Psoas muscle (tissue), 8 donors: ENCODE results near the gene CLIC4. TPM values are rescaled to one million over a fixed set of nuclear protein-coding genes. Genes with fewer than 3 reads are reported as not detected.

Source experiments
- ATAC-seq, 4 donors: fragments of 200-7000 bp; cut with Tn5 transposase; one replicate each; pipeline ENCODE4 v1.9.1; 2020; ENCODE audit warnings: moderate library complexity in 3 of 4, mild to moderate bottlenecking in 2 of 4
- DNase-seq, 2 donors: peaks; one replicate each; pipeline ENCODE4 v3.0.0-alpha.2; 2020
- H3K27ac ChIP-seq: fragments of 200-600 bp; one replicate; pipeline ENCODE4 v1.8.0; 2022
- H3K27me3 ChIP-seq, 3 donors: fragments of 200-600 bp in 1 of 3; one replicate each; pipeline versions ENCODE4 v1.6.1 to v1.8.0; 2013 to 2022; ENCODE audit warnings: low read length in 2 of 3, mild to moderate bottlenecking in 2 of 3, moderate library complexity in 1 of 3; ENCODE audit not compliant: insufficient read depth in 3 of 3
- H3K36me3 ChIP-seq, 2 donors: fragments of 200-600 bp in 1 of 2; one replicate each; pipeline versions ENCODE4 v1.6.1 to v1.8.0; 2013 to 2022; ENCODE audit warnings: low read depth in 1 of 2, mild to moderate bottlenecking in 1 of 2, moderate library complexity in 1 of 2; ENCODE audit not compliant: insufficient read depth in 1 of 2
- H3K4me1 ChIP-seq: fragments of 200-600 bp; one replicate; pipeline ENCODE4 v1.8.0; 2022
- H3K4me3 ChIP-seq: fragments of 200-600 bp; one replicate; pipeline ENCODE4 v1.8.0; 2022; ENCODE audit warnings: mild to moderate bottlenecking
- H3K9me3 ChIP-seq: fragments of 200-600 bp; one replicate; pipeline ENCODE4 v1.8.0; 2022
- WGBS, 3 donors: extraction: QIAGEN DNeasy Blood & Tissue Kit; methylation state at CpG; one replicate each; pipeline versions ENCODE4 v1.1.6 to v1.1.7; 2013; 5-methylcytosine and 5-hydroxymethylcytosine counted together
- intact Hi-C, 2 donors: fragments of 100-400 bp; cut with DNase I; formaldehyde crosslinking; loops; one replicate each; pipeline versions ENCODE4 v1.11.0 to v1.14.2; 2022
- polyA plus RNA-seq, 3 donors: library from polyadenylated mRNA; stranded (reverse); fragments of 200-250 nt; gene quantifications; one replicate each; pipeline ENCODE4 v1.2.3, GENCODE V29; 2013
- total RNA-seq, 4 donors: library from RNA; stranded (reverse); fragmentation: NEBNext Ultra II Directional in 2 of 4; extraction: Animal tissue kit (Norgen Biotek cat#: 25700) in 2 of 4; gene quantifications; one replicate each; pipeline versions ENCODE4 v1.2.1 to v1.2.4, GENCODE V29; 2021 to 2023
- TF ChIP-seq, protein P1 (sequence below): fragments of 200-600 bp; IDR thresholded peaks from one replicate; pipeline ENCODE4 v1.8.0; 2022; ENCODE audit warnings: antibody characterized with exemption
- donor health status: healthy with polysubstance abuse.
- donor health status: DM: no; HTN: no; CAD: no; lungs with moderate emphysema.
- donor health status: Bipolar disorder and iron deficiency.
- donor health status: healthy.
- donor health status: DM: yes; HTN: yes; CAD: no.
- donor health status: DM: no; HTN: no; CAD: no.
- donor health status: DM: no; HTN: no; CAD: no.
- donor health status: DM: yes; HTN: yes; CAD: no.

CLIC4 gene
- total and polyA plus RNA-seq, 7 donors, result 22.1 to 67.3 (median 44.8) TPM

DNA sequence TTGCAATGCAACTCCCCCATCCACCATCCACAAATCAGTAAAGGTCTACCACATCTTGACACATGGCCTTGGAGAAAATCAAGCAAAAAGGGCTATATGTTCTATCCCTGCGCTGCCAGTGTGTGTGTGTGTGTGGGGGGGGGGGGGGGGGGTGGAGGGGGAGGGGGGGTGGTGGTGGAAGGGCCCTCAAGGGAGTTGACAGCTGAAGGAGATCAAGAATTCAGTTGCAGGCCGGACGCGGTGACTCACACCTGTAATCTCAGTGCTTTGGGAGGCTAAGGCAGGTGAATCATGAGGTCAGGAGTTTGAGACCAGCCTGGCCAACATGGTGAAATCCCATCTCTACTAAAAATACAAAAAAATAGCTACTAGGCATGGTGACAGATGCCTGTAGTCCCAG, 37.6 kb upstream of the CLIC4 start:
- Histone ChIP-seq H3K36me3 (no peaks in the 10 kb centered on the region), H3K4me1 (no peaks in the 10 kb centered on the region), H3K4me3 (no peak overlapping the region), H3K27ac (no peak overlapping the region), H3K9me3 (no peaks in the 10 kb centered on the region), H3K27me3 (no peaks in the 10 kb centered on the region)
- no peak for ATAC-seq
- DNase-seq, result no peak
- TF ChIP-seq, protein P1, sequence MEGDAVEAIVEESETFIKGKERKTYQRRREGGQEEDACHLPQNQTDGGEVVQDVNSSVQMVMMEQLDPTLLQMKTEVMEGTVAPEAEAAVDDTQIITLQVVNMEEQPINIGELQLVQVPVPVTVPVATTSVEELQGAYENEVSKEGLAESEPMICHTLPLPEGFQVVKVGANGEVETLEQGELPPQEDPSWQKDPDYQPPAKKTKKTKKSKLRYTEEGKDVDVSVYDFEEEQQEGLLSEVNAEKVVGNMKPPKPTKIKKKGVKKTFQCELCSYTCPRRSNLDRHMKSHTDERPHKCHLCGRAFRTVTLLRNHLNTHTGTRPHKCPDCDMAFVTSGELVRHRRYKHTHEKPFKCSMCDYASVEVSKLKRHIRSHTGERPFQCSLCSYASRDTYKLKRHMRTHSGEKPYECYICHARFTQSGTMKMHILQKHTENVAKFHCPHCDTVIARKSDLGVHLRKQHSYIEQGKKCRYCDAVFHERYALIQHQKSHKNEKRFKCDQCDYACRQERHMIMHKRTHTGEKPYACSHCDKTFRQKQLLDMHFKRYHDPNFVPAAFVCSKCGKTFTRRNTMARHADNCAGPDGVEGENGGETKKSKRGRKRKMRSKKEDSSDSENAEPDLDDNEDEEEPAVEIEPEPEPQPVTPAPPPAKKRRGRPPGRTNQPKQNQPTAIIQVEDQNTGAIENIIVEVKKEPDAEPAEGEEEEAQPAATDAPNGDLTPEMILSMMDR, result no peak
- 62 to 68% (median 66%) methylated on average over 3 to 4 of the region's 4 CpGs for WGBS, 3 donors
- intact Hi-C loops, result no loop called here

DNA sequence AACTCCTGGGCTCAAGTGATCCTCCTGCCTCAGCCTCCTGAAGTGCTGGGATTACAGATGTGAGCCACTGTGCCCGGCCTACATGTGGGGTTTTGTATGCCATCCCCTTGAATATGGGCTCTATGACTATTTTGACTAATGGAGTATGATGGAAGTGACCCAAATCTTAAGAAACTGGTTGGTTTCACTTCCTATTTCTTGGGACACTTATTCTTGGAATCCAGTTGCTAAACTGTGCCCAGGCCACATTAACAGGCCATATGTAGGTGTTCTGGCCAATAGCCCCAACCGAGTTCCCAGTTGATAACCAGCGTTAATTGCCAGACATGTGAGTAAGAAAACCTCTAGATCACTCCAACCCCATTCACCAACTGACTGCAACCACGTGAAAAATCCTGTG, 36.3 kb upstream of the CLIC4 start:
- 85 to 91% (median 89%) methylated on average over 4 of the region's 4 CpGs for WGBS, 3 donors
- intact Hi-C loops, result no loop called here
- H3K27me3 ChIP-seq, result no peaks in the 10 kb centered on the region
- H3K27ac ChIP-seq, result no peak overlapping the region
- no peaks in the 10 kb centered on the region for H3K36me3 ChIP-seq
- H3K4me3 ChIP-seq, result no peak overlapping the region
- no peaks in the 10 kb centered on the region for H3K4me1 ChIP-seq
- TF ChIP-seq, protein P1, result no peak
- ATAC-seq, result no peak
- no peaks in the 10 kb centered on the region for H3K9me3 ChIP-seq
- no peak for DNase-seq

DNA sequence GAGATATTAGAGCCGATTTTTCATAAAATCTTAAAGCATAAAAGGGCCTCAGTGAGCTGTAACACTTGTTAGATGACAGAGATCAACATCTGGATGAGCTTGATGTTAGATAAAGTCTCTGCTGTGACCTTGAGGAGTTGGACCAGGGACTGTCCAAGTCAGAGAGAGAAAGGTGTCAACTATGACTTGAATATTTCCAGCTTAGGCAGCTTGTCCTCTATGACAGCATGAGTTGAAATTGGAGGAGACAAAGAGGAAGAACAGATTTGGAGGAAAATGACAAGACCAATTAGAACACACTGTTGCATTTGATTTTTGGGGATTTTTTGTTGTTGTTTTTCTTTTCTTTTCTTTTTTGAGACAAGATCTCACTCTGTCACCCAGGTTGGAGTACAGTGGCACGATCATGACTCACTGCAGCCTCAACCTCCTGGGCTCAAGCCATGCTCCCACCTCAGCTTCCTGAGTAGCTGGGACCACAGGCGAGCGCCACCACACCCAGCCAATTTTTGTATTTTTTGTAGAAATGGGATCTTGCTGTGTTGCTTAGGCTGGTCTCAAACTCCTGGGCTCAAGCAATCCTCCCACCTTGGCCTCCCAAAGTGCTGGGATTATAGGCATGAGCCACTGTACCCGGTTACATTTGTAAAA, 35.3 kb upstream of the CLIC4 start:
- intact Hi-C loops, result no loop called here
- no peak for DNase-seq
- no peaks in the 10 kb centered on the region for H3K27me3 ChIP-seq
- H3K36me3 ChIP-seq, result no peaks in the 10 kb centered on the region
- 79 to 91% (median 85%) methylated on average over 5 of the region's 5 CpGs for WGBS, 3 donors
- no peak for ATAC-seq
- H3K4me3 ChIP-seq, result no peak overlapping the region
- H3K27ac ChIP-seq, result no peak overlapping the region
- no peaks in the 10 kb centered on the region for H3K9me3 ChIP-seq
- H3K4me1 ChIP-seq, result no peaks in the 10 kb centered on the region
- TF ChIP-seq, protein P1, result no peak

DNA sequence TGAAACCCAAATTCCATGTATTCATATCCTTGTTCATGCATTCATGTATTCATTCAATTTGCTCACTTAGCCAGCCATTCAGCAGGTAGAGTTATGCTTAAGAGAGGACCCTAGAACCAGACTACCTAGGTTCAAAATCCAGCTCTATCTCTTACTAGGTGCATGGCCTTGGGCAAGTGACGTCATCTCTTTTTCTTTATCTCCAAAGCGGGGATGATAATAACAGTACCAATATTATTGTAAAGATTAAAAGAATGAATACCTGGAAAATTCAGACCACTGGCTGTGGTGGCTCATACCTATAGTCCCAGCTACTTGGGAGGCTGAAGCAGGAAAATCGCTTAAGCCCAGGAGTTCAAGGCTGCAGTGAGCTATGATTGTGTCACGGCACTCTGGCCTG, 33.9 kb upstream of the CLIC4 start:
- Histone ChIP-seq H3K27me3 (no peaks in the 10 kb centered on the region), H3K9me3 (no peaks in the 10 kb centered on the region), H3K4me1 (no peaks in the 10 kb centered on the region), H3K36me3 (no peaks in the 10 kb centered on the region), H3K27ac (no peak overlapping the region), H3K4me3 (no peak overlapping the region)
- TF ChIP-seq, protein P1, result no peak
- ATAC-seq (no peak), DNase-seq (no peak)
- 93 to 96% (median 95%) methylated on average over 4 of the region's 4 CpGs for WGBS, 3 donors
- intact Hi-C loops, result no loop called here

DNA sequence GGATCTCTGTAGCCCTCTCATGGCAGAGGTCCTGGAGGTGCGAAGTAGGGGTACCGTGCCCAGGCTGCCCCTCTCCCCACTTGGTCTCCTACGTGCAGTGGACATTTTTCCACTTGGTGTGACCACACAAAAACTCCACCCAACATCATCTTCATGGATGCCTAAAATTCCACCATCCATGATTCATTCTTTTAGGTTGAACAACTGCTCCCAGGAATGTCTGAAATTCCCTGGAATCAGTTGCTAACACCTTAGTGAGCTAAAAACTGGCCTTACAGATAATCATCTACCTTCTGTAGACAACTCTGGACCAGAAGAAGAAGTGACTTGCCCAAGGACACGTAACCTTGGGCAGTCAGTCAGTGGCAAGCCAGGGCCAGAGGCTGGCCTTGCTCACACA, 32.1 kb upstream of the CLIC4 start:
- DNase-seq (no peak), ATAC-seq (no peak)
- Histone ChIP-seq H3K4me1 (no peaks in the 10 kb centered on the region), H3K4me3 (no peak overlapping the region), H3K36me3 (no peaks in the 10 kb centered on the region), H3K27me3 (no peaks in the 10 kb centered on the region), H3K27ac (no peak overlapping the region), H3K9me3 (no peaks in the 10 kb centered on the region)
- WGBS, 3 donors, result 78 to 89% (median 80%) methylated on average over 4 of the region's 4 CpGs
- intact Hi-C loops, result no loop called here
- TF ChIP-seq, protein P1, result no peak
